ELF-1 (cell line): ENCODE data around the gene PDHX.
"Not testable (repeated sequence)": the region's sequence is repeated elsewhere in the genome, so short reads cannot be mapped to it uniquely, and the experiment has no call there.

Experiments
- DNase-seq: peaks from one replicate; pipeline ENCODE4 v3.0.0-alpha.2; 2016; ENCODE audit warnings: low read depth, low spot score

The PDHX gene

GRCh38 chr11:35015621-35016387 is 99.4 kb downstream of the PDHX start:
- DNase-seq: no peak

- no peak for DNase-seq
These were observed 100.5 kb downstream of the PDHX start for GRCh38 chr11:35016916-35017315.

GRCh38 chr11:35017528-35018342 is 101.3 kb downstream of the PDHX start:
- no peak for DNase-seq

GRCh38 chr11:35021589-35021988 is 105.2 kb downstream of the PDHX start:
- no peak for DNase-seq

GRCh38 chr11:35023940-35024339 is 107.5 kb downstream of the PDHX start:
- not testable (repeated sequence) for DNase-seq

GRCh38 chr11:35028007-35028406 is 111.6 kb downstream of the PDHX start:
- not testable (repeated sequence) for DNase-seq

- DNase-seq: no peak
These were observed 113.7 kb downstream of the PDHX start for GRCh38 chr11:35029979-35030682.

GRCh38 chr11:35030716-35031213 is 114.3 kb downstream of the PDHX start:
- peak; percentile 58 for DNase-seq

GRCh38 chr11:35031346-35031745 is 114.9 kb downstream of the PDHX start:
- DNase-seq: no peak

- peak; percentile 47 for DNase-seq
These were observed 115.4 kb downstream of the PDHX start for GRCh38 chr11:35031867-35032266.

- no peak for DNase-seq
These were observed 116.6 kb downstream of the PDHX start for GRCh38 chr11:35033011-35033410.

GRCh38 chr11:35034401-35034800 is 118.0 kb downstream of the PDHX start:
- DNase-seq: no peak

GRCh38 chr11:35035894-35036408 is 119.5 kb downstream of the PDHX start:
- no peak for DNase-seq

GRCh38 chr11:35036639-35037038 is 120.2 kb downstream of the PDHX start:
- DNase-seq: peak; percentile 54

GRCh38 chr11:35038211-35038928 is 122.0 kb downstream of the PDHX start:
- DNase-seq: peak; percentile 15

- no peak for DNase-seq
These were observed 122.7 kb downstream of the PDHX start for GRCh38 chr11:35039076-35039475.

GRCh38 chr11:35040221-35040942 is 124.0 kb downstream of the PDHX start:
- no peak for DNase-seq

- DNase-seq: no peak
These were observed 124.7 kb downstream of the PDHX start for GRCh38 chr11:35041070-35041554.

- DNase-seq: no peak
These were observed 125.8 kb downstream of the PDHX start for GRCh38 chr11:35042224-35042623.

GRCh38 chr11:35042913-35043312 is 126.5 kb downstream of the PDHX start:
- DNase-seq: no peak
